KBM-7 (cell line): Measurements from ENCODE around the gene RASGRF1.

ENCODE experiments used
- DNase-seq: peaks from one replicate; pipeline ENCODE4 v3.0.0-alpha.2; 2015
- in situ Hi-C: fragments of 300-500 bp; cut with MboI; formaldehyde crosslinking; loops from 2 replicates; pipeline ENCODE4 v1.14.3; 2020; ENCODE audit warnings: low sequenced_read_pairs, low pct_unique_long_range_greater_than_20kb, mixed read lengths

RASGRF1 gene

GRCh38 chr15:78949461-78949860 is 141.1 kb downstream of the RASGRF1 start:
- no peak for DNase-seq

GRCh38 chr15:78947506-78947905 is 143.1 kb downstream of the RASGRF1 start:
- no peak for DNase-seq
- in situ Hi-C loops: no loop called here

More at GRCh38 chr15:78949461-78949860, 141.1 kb downstream of the RASGRF1 start:
- in situ Hi-C loops: no loop called here

- DNase-seq: no peak
- in situ Hi-C loops: no loop called here
These were observed 144.1 kb downstream of the RASGRF1 start for GRCh38 chr15:78946493-78946892.

- peak; percentile 51 for DNase-seq
- in situ Hi-C loops: no loop called here
These were observed 145.7 kb downstream of the RASGRF1 start, which contains the start of gene CTSH for GRCh38 chr15:78944669-78945407. TSS of gene CTSH (minus strand) at chr15:78945046. CDS start at chr15:78944981, 65 bp downstream.

- in situ Hi-C loops: no loop called here
- no peak for DNase-seq
These were observed 146.4 kb downstream of the RASGRF1 start for GRCh38 chr15:78944202-78944625.

- no peak for DNase-seq
- in situ Hi-C loops: no loop called here
These were observed 146.9 kb downstream of the RASGRF1 start for GRCh38 chr15:78943692-78944091.

GRCh38 chr15:78942741-78943140 is 147.8 kb downstream of the RASGRF1 start:
- no peak for DNase-seq
- in situ Hi-C loops: no loop called here

GRCh38 chr15:78938658-78939488 is 151.7 kb downstream of the RASGRF1 start:
- in situ Hi-C loops: no loop called here
- peak; percentile 64 for DNase-seq

GRCh38 chr15:78937132-78937739 is 153.3 kb downstream of the RASGRF1 start:
- peak; percentile 94 for DNase-seq
- in situ Hi-C loops: no loop called here

GRCh38 chr15:78934655-78935023 is 155.9 kb downstream of the RASGRF1 start:
- in situ Hi-C loops: no loop called here
- no peak for DNase-seq

GRCh38 chr15:78933823-78934654 is 156.5 kb downstream of the RASGRF1 start:
- in situ Hi-C loops: no loop called here

GRCh38 chr15:78933187-78933822 is 157.3 kb downstream of the RASGRF1 start:
- in situ Hi-C loops: no loop called here
- no peak for DNase-seq

More at GRCh38 chr15:78933823-78934654, 156.5 kb downstream of the RASGRF1 start:
- DNase-seq: no peak

GRCh38 chr15:78932258-78932808 is 158.2 kb downstream of the RASGRF1 start:
- in situ Hi-C loops: no loop called here
- DNase-seq: no peak

GRCh38 chr15:78931439-78932257 is 158.9 kb downstream of the RASGRF1 start:
- DNase-seq: no peak
- in situ Hi-C loops: no loop called here

GRCh38 chr15:78930577-78931388 is 159.8 kb downstream of the RASGRF1 start:
- DNase-seq: no peak
- in situ Hi-C loops: no loop called here

GRCh38 chr15:78929536-78930264 is 160.9 kb downstream of the RASGRF1 start:
- no peak for DNase-seq
- in situ Hi-C loops: no loop called here
